NCI-H82 (cell line): Measurements from ENCODE around the gene NCOR1.
"Not testable (repeated sequence)": the region's sequence is repeated elsewhere in the genome, so short reads cannot be mapped to it uniquely, and the experiment has no call there.

Experiments used
- DNase-seq: peaks from one replicate; lab custom pipeline; 2025; lab: John Stamatoyannopoulos, UW

The NCOR1 gene

DNA sequence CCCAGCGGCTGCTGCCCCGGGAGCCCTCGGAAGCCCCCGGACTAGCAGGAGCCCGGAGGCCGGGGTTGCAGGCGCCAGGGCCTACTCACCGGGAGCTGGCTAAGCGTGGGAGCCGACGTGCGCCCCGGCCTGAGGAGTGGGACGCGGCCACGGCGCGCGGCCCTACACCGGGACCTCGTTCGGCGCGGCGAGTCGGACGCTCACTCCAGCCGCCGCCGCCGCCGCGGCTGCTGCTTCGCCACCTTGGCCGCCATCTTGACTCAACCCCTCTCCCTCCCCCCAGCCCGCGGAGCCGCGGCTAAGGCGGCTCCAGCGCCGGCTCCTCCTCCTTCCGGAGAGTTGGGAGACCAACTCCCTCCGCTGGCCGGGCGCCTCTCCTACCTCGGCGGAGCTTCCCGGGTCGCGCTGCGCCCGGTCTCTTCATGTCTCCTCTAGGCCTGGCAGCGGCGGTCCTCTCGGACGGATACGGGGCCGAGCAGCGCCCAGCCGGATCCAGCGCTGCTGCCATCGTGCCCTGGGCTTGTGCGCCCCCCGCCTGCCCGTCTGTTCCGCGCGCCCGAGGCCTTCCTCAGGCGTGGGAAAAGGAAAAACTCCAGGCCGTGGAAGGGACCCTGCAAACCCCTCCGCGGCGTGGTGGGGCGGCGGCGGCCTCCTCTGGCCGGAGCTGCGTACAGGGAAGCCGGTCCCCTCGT is at the start of gene NCOR1:
TSS of gene NCOR1 (minus strand) at position 262 of the 692 bp plus-strand sequence. CDS start 20,965 bp downstream, outside the sequence.
- peak; percentile 97 for DNase-seq

DNA sequence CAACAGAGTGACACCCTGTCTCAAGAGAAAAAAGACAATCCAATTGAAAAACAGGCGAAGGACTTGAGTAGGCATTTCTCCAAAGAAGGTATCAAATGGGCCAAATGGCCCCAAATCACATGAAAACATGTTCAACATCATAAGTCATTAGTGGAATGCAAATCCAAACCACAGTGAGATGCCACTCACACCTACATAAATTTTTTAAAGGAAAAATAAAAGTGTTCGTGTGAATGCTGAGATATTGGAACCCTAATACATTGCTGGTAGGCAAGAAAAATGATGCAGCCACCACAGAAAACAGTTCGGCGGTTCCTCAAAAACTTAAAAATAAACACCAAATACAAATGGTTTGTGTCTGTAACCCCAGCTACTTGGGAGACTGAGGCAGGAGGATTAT is 46.9 kb upstream of the NCOR1 start:
- DNase-seq, result no peak

DNA sequence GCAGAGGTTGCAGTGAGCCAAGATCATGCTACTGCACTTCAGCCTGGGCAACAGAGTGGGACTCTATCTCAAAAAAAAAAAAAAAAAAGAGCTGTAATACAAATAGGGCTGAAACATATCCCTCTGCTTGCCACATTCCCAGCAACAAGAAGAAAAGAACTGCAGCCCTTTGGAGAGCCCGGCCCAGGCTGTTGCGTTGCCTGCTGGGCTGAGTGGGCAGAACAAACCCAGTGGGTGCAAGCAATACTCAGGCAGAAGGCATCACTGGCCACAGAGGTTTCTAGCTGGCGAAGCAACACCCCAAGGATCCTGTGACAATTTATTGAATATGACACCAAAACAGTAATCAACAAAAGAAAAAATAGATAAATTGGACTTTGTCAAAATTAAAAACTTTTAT is 45.7 kb upstream of the NCOR1 start:
- no peak for DNase-seq

DNA sequence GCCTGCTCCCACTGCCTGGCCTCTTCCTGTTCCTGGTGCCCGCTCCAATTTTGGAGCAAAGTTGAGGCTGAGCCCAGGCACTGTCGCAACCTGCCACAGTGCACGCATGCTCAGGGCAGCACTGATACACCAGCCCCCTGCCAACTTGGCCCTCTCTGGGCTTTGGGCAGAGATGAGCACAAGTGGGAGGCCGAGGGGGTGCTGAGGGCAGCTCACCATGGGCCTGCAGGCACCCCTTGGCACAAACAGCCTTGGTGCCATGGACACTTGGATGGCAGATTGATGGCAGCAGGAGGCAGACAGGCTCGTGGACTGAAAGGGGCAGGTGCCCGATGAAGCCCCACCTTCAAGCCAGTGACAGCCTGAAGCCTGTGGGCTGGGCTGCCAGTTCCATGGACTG is 44.6 kb upstream of the NCOR1 start:
- no peak for DNase-seq

DNA sequence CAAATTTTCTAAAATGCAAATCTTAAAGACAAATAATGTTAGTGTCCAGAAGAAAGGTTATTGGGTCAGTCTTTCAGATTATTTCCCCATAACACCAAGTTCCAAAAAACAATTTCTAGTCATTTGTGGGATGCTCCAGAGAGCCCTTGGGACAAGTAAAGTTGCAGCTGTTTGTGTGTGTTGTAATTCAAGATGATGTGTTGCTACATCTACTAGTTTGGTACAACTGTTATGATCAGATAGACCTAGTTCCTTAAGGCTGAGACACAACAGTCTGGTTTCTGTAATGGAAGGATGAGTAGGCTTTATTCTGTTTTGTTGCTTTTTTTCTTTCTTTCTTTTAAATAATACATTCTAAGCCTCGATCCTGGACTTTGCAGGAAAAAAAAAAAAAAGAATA is 43.6 kb upstream of the NCOR1 start:
- no peak for DNase-seq

DNA sequence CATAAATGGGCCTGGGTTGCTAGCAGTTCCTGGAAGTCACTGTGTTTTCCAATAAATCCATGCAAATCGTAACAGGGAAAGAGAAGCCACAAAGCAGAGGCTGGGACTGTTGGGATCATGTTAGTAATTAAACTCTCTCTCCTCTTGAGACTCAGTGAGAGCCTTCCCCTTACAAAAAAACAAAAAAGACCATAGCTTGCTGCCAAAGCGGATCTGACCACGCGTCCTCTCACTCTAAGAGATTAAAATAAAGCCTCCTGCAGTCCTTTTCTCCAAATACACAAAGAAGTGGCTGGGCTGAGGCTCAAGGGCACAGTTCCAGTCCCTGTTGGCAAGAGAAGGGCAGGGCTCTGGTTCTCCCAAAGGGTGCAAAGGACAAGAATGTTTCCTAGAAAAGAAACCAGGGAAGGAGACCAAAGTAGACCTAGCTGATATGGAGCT is 40.2 kb upstream of the NCOR1 start:
- peak; percentile 62 for DNase-seq

DNA sequence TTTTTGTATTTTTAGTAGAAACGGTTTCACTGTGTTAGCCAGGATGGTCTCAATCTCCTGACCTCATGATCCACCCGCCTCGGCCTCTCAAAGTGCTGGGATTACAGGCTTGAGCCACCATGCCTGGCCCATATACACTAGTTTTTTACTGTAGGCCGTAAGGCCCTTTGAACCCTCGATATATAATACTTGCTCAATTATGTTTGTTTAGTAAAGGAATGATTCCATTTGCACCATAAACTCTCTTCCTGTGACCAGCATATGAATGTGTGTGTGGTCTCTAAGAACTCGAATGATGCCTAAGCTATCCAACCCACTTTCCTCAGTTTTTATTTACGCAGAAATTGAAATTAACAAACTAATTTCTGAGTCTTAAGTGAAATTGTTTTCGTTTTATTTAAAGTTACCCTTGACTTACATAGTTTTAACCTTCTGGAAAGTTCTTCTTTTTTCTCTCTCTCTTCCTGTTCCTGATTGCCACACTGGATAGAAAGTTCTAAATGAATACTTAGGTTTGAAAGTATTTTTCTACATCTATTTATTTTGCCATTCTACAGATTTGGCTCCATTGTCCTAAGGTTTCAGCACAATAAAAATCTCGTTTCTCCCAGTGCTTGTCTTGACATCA is 39.6 kb upstream of the NCOR1 start:
- no peak for DNase-seq

DNA sequence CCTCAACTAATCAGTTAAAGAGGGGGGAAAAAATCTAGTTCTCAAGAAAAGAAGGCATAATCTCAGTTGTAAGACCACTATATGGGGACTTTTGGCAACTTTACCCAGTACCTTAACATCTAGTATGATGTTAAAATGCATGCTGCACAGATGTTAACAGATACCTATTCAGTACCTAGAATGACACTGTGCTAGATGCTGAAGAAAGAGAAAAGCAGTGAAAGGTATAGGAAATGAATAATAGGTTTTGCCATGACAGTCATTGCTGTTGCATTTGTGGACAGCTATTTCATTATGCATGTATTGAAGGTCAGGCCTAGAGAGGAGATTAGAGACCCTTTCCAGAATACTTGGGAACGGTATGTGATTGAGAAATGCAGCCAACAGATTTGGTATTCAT is 36.2 kb upstream of the NCOR1 start:
- DNase-seq, result no peak

DNA sequence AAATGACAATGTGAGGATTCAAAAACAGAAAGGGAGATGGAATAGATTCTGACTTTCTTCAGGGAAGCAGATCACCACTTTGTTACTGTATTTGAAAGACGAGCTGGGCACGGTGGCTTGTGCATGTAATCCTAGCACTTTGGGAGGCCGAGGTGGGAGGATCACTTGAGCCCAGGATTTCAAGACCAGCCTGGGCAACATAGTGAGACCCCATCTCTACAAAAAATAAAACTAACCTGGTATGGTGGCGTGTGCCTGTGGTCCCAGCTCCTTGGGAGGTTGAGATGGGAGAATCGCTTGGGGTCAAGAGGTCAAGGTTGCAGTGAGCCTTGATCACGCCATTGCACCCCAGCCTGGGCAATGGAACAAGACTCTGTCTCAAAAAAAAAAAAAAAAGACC is 35.7 kb upstream of the NCOR1 start:
- DNase-seq, result no peak

DNA sequence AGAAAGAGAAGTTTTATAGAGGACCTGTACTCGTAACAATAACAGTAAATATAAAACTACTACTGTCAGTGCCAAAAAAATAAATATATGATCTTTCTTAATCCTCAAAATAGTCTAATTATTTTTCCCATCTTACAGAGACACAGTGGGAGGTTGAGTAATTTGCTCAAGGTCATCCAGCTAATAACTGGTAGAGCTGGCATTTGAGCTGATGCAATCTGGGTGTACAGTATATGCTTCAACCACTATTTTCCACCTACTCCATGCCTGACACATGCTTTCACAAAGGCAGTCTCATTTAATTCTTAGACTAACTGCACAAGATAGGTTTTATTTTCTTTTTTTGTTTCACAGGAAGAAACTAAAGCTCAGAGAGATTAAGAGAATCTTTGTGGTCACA is 35.3 kb upstream of the NCOR1 start:
- DNase-seq, result no peak

DNA sequence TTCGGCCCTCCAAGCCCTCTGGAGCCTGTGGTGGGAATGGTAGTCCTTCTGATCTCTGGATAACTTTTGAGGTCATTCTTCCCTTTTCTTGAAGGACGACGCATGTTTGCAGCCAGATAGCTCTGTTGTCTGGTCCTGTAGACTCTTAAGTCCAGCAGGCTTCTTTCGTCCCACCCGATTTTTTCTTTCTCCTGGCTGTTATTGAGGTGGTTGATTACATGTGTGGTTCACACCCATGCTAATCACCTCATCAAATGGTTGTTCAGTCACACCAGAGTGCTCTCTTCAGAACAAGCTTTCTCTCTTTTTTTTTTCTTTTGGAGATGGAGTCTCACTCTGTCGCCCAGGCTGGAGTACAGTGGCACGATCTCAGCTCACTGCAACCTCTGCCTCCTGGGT is 32.3 kb upstream of the NCOR1 start:
- DNase-seq, result no peak

DNA sequence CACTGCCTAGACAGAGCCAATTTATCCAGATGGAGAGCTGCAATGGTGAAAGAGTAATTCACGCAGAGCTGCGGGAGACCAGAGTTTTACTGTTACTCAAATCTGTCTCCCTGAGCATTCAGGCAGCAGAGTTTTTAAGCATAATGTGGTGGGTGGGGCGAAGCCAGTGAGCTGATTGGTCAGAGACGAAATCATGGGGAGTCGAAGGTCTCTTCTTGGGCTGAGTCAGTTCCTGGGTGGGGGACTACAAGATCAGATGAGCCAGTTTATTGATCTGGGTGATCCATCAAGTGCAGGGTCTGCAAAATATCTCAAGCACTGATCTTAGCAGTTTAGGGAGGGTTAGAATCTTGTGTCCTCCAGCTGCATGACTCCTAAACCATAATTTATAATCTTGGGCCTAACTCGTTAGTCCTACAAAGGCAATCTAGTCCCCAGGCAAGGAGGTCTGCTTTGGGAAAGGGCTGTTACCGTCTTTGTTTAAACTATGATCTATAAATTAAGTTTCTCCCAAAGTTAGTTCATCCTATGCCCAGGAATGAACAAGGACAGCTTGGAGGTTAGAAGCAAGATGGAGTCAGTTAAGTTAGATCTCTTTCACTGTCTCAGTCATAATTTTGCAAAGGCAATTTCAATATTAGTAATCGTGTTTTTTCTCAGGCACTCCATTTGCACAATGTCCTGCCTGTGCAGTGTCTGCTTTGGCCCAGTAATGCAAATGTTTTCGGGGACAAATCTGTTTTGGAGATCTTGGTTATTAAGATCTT is 28.6 kb upstream of the NCOR1 start:
- no peak for DNase-seq

DNA sequence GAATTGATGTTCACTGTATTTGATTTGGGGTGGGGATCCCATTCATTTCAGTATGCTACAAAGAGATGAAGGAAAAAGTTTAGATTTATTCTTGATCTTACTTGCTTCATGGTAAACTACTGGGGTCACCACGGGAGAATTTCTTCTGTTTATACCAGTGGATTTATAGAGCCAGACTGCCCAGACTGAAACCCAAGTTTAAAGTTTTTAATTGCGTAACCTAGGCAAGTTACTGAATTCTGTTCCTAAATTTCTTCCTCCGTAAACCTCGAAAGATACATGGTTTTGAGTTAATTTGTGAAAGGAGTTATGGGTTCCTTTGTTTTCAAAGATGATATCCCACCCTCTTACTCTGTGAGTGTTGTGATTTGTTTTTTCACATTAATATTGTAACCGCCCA is 28.1 kb upstream of the NCOR1 start:
- DNase-seq, result no peak

DNA sequence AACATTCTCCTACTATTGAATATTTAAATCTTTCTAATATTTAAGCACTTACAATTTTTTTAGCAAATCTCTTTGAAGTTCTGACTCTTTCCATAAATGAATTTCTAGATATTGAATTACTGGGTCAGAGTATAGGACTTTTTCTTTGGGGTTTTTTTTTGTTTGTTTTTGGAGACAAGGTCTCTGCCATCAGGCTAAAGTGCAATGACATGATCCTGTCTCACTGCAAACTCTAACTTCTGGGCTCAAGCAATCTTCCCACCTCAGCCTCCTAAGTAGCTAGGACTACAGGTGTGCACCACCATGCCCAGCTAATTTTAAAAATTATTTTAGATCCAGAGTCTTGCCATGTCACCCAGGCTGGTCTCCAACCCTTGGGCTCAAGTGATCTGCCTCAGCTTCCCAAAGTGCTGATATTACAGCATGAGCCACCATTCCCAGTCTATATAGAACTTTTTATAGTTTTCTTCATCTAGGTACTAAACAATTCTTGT is 26.6 kb upstream of the NCOR1 start:
- no peak for DNase-seq

DNA sequence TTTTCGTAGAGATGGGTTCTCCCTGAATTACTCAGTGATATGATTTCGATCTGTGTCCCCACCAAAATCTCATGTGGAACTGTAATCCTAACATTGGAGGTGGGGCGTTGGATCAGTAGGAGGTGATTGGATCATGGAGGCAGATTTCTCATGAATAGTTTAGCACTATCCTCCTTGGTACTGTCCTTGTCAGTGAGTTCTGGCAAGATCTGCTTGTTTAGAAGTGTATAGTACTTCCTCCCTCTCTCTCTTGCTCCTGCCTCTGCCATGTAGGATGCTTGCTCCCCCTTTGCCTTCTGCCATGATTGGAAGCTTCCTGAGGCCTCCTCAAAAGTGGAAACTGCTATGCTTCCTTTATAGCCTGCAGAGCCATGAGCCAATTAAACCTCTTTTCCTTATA is 24.6 kb upstream of the NCOR1 start:
- no peak for DNase-seq

DNA sequence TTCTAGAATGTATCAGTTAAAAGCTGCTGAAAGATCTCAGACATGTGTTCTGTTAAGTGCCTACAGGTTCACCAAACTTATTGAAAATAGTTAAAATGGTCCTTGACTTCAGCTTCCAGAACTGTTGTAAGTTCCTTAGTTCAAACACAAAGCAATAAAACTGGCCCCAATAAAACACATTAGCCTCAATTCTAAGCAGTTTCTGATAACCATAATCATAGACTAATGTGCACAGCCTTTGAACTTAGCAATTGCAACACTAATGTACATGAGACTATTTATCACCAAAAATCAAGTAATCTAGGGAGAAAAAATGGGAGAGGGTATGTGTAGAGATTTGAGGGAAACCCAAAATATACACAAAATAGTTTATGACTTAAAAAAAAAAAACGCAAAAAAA is 17.1 kb upstream of the NCOR1 start:
- DNase-seq, result no peak

DNA sequence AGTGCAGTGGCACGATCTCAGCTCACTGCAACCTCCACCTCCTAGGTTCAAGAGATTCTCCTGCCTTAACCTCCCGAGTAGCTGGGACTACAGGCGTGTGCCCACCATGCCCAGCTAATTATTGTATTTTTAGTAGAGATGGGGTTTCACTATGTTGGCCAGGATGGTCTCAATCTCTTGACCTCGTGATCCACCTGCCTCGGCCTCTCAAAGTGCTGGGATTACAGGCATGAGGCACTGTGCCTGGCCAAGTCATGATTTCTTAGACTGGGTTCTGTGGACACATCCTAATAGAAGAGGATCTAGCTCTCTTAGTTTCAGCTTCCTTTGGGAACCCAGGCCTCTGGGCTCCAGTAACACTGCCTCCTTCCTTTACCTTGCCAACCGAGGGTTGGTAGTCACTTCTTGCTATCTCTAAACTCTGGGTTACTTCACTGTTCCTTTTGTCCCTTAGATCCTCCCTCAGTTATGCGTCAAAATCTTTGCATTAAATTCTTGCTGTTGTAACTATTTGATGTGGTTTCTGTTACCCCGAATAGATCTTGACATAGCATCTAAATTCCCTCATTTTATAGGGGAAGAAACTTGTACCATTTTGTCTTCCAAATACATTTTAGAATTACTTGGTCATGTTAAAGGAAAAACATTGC is 14.7 kb upstream of the NCOR1 start:
- DNase-seq, result not testable (repeated sequence)

DNA sequence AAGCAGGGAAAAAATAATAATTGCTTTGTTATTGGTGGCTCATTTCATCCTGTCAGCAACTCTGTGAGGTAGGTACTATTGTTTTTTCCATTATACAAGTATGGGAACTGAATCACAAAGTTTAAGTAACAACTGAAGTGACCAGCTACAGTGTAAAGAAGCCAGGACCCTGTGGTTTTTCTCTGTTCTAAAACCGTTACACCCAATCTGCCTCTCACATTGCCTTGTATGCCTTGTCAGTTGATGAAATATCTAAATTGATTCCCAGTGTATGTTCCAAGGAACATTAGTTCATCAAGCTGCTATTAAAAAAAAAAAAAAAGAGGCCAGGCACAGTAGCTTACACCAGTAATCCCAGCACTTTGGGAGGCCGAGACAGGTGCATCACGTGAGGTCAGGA is 7.1 kb upstream of the NCOR1 start:
- no peak for DNase-seq

DNA sequence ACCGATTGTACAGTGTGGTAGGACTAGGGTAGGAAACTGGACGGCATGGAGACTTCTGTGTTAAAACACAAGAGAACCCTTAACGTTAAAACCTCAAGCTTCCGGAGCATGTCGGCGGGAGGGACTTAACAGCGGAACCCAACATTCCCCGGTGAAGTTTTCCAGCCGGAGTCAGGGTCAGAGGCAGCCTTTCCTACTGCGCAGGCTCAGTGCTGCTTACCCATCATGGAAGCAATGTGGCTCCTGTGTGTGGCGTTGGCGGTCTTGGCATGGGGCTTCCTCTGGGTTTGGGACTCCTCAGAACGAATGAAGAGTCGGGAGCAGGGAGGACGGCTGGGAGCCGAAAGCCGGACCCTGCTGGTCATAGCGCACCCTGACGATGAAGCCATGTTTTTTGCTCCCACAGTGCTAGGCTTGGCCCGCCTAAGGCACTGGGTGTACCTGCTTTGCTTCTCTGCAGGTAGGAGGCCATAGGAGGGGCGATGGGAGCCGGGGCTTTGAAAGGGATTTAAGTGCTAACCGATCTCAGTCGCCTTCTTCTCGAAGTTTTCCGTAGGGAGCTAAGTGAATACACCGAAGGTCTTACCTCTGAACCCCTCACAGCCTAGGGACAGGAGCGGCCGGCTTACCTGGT is 1.8 kb upstream of the NCOR1 start, which contains the start of gene PIGL:
TSS of gene PIGL (plus strand) at position 209 of the 634 bp plus-strand sequence. CDS start at position 226, 17 bp downstream.
- DNase-seq, result peak; percentile 98

DNA sequence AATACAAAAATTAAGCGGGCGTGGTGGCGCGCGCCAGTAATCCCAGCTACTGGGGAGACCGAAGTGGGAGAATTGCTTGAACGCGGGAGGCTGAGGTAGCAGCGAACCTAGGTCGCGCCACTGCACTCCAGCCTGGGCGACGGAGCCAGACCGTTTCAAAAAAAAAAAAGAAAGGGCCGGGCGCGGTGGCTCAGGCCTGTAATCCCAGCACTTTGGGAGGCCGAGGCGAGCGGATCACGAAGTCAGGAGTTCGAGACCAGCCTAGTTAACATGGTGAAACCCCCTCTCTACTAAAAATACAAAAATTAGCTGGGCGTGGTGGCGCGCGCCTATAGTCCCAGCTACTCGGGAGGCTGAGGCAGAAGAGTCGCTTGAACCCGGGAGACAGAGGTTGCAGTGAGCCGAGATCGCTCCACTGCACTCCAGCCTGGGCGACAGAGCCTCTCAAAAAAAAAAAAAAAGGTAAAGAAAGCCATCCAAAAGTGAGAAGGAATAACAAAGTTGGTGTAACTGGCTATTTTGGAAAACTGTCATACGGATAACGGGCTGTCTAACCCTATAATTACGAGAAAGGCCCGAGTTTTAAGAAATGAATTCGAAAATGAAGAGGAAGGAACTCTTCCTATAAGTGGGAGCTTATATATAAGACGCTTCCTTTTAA is 1.1 kb upstream of the NCOR1 start:
- not testable (repeated sequence) for DNase-seq

DNA sequence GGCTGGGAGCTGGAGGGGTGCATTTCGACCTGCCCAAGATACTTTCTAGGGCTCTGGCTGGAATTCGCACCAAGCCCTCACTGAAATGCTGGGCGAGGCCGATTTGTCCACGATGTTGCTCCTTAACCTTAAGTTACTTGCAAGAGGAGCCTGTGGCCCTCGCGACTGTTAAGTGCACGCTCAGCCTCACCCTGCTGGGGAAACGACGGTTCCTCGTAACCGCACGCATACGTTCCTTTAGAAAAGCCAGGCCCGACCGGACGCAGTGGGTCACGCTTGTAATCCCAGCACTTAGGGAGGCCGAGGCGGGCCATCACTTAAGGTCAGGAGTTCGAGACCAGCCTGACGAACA is 607 bp upstream of the NCOR1 start:
- no peak for DNase-seq

DNA sequence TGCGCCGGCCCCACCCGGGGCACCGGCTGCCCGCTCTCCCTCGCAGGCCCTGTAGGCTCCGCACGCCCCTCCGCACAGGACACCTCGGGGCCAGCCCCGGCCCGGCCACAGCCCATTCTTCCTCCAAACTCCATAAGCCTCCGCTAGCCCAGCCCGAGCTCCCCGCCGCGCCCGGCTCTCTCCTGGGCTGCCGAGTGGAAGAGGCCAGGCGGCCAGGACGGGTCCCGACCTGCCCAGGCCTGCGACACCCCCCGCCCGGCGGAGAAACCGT is 397 bp downstream of the NCOR1 start:
- peak; percentile 63 for DNase-seq
